ENCODE data around the gene DCAF15.
A peak's percentile ranks its signal among the peaks of the same experiment; 100 is the strongest.

Gene DCAF15

DNA sequence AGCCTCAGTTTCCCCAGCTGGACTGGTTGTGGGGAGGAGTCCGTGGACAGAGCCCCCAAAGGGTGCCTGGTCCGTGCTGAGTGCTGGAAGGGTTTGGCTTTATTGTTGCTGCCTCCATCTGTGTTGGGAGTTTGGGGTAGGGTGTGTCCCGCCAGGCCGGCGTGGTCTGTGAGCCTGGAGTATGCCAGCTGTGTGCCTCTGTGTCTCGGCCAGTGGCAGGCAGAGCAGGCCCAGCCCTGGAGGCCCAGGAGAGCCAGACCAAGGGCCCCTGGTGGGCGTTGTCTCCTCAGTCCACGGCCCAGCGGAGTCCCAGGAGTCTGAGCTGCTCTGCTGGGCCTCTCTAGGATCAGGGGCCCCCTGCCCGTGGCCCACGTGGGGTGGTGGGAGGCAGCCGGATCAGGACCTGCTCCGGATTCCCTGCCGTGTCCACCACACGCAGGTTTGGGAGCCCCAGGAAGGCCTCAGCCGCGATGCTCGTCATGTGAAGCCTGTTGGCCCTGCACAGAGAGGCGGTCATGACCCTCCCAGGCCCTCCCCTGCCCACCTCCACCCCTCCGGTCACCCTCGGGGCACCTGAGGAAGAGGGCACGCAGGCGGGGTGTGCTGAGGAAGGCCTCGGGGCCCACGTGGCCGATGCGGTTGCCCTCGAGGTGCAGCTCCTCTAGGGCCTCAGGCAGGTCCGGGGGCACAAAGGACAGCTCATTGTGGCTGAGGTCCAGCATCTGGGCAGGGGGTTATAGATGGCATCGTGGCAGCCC, 20.7 kb upstream of the DCAF15 start:
- DNase-seq (ENCODE audit: low read depth) = no peak

- no peak for DNase-seq (ENCODE audit: low read depth)
Observed at GRCh38 chr19:13932149-13932637, 20.1 kb upstream of the DCAF15 start.

- DNase-seq (ENCODE audit: low read depth) = no peak
Observed at GRCh38 chr19:13932911-13933393, 19.4 kb upstream of the DCAF15 start.

- no peak for DNase-seq (ENCODE audit: low read depth)
Observed at GRCh38 chr19:13934785-13935109, 17.6 kb upstream of the DCAF15 start.

GRCh38 chr19:13935765-13936510, 16.4 kb upstream of the DCAF15 start:
- no peak for DNase-seq (ENCODE audit: low read depth)

DNA sequence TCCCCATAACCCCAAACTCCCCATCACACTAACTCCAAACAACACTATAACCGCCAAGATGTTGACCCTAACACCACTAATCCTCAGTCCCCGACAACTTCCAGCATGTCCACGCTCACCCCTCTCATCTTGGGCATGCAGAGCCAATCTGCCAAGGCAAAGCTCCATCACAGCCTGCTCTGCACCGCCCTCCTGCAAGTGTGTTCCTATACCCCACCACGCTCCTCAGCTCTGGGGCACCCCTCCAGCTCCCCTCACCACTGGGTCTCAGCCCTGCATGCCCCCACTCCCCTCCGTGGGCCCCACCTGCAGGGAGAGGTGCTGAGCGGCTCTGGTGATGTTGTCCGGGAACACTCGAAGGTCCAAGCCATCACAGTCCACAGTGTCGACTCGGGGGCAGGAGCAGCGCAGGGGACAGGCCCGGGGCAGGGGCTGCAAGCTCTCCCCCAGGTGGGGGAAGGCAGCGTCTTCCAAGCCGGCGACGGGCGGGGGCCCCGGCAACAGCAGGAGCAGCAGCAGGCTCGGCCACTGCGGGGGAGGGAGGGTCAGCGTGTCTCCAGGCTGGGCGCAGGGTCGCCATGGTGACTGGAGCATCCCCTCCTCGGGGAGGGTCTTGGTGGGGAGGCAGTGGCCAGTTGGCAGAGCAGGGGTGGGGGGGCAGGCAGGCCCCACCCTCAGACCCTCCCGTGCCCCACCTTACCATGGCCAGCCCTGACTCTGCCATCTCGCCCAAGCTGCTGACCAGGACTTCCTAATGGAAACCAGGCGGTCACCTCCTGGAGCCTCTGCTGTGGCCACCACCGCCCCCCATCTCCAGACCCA, 14.6 kb upstream of the DCAF15 start:
- no peak for DNase-seq (ENCODE audit: low read depth)

- peak; percentile 40 for DNase-seq (ENCODE audit: low read depth)
Observed at GRCh38 chr19:13938301-13939064, 13.8 kb upstream of the DCAF15 start, which contains the start of gene PODNL1. PODNL1 (minus strand) TSS chr19:13938417; CDS start chr19:13938181, 236 bp downstream.

DNA sequence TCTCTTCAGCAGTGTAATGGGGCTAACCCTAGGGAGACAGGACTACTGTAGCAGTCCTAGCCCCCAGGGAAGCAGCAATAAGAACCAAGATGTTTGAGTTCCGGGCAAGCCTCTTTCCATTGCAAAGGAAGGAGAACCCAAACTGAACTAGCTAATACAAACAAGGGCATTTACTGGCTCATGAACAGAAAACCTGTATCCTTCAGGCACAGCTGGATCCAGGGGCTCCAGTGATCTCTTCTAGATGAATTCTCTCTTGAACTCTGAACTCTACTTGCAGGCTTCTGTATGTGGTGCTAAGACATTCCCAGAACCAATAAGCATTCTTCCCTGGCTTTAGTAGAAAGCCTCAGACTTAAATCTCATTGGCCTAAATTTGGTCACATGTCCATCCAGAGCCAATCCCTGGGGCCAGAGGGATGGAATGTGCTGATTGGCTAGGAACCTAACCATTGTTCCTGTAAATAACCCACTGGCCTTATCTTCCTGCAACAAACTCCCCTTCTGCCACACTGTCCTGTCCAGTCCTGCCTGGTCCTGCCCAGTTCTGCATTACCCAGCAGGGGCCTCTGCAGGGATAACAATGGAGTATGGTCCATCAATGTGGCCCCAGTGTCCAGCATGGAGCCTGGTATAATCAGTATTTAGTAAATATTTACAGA, 10.2 kb upstream of the DCAF15 start:
- no peak for DNase-seq (ENCODE audit: low read depth)

DNA sequence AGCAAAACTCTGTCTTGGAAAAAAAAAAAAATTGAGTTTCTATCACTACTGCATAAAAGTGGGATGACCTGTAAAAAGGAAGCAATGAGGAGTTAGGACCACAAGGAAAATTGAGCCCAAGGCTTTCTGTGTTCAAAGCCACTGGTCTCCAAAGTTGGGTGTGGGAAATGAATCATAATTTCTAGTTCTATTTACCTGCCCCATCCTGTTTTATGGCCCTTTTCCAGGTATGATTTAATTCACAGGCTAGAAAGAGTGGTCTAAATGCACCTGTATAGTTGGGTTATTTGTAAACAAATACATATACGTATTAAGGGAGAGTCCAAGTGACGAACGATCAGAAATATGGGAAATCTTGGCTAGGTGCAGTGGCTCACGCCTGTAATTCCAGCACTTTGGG, 5.9 kb upstream of the DCAF15 start:
- DNase-seq (ENCODE audit: low read depth) = no peak

- no peak for DNase-seq (ENCODE audit: low read depth)
Observed at GRCh38 chr19:13951043-13951442, 1.3 kb upstream of the DCAF15 start.

GRCh38 chr19:13951799-13952153, 533 bp upstream of the DCAF15 start:
- DNase-seq (ENCODE audit: low read depth) = no peak

- peak; percentile 27 for DNase-seq (ENCODE audit: low read depth)
Observed at GRCh38 chr19:13952931-13953531, 722 bp downstream of the DCAF15 start.

- no peak for DNase-seq (ENCODE audit: low read depth)
Observed at GRCh38 chr19:13954185-13954584, 1.9 kb downstream of the DCAF15 start.

- DNase-seq (ENCODE audit: low read depth) = no peak
Observed at GRCh38 chr19:13955662-13956364, 3.5 kb downstream of the DCAF15 start.

GRCh38 chr19:13956365-13956744, 4.0 kb downstream of the DCAF15 start:
- no peak for DNase-seq (ENCODE audit: low read depth)

GRCh38 chr19:13957051-13957450, 4.7 kb downstream of the DCAF15 start:
- DNase-seq (ENCODE audit: low read depth) = no peak

DNA sequence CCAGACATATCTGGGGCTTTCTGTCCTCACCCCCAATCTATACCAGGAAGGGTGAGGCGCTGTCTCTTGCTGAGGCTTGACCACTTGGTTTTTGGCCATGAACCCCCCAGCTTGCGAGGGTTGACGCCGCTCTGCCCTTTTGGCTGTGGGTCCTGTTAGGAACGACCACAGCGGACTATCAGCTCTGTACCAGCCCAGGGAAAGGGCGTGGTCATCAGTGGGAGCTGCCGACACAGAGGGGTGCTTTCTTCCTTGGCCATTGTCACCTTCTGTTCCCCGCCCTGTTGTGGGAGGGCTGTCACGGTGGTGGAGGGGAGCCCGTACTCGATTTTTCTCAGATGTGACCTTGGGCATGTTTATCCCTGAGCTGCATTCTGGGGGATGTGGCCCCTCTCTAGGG, 5.7 kb downstream of the DCAF15 start:
- DNase-seq (ENCODE audit: low read depth) = no peak

GRCh38 chr19:13959141-13959961, 7.0 kb downstream of the DCAF15 start:
- DNase-seq (ENCODE audit: low read depth) = no peak

All from fibroblast of the conjunctiva (primary cell).